ENCODE results near the gene EZH1. TPM values are rescaled to one million over a fixed set of nuclear protein-coding genes. Genes with fewer than 3 reads are reported as not detected.

Gene EZH1
- total RNA-seq, 1 experiment from 2014 or later: 31.7 TPM

DNA sequence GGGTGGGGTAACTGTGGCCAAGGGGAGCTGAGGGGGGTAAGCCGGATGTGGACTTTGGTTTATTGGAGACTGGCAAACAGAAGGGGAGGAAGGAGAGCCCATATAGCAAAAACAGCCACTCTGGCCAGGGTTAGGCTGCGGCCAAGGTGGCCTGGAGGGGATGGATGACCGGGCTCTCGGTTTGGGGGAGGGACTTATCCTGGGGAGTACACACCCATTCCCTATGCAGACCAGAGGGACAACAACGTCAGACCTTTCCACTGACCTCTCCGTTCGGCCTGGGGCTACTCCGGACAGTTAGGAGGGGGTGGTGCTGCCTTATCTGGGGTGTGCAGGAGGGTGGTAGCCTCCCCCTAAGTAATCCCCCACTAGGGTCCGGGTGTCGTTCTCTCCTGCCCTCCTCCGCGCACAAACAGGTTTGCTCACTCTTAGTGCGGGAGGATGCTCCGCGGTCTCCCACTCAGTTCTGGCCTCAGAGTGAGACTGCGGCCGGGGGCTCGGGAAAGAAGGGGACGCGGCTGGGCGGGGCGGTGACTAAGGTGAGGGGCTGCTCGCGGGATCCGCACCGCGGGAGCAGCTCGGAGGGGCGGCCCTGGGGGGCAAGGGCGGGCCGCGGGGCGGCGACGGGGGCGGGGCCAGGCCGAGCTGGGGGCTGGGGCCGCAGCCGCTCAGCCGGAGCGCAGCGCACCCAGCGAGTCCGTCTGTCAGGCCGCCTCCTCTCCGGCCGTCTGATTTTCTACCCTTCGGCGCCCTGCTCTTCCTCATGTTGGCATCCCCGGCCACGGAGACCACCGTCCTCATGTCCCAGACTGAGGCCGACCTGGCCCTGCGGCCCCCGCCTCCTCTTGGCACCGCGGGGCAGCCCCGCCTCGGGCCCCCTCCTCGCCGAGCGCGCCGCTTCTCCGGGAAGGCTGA is 35.4 kb upstream of the EZH1 start, which contains the start of gene WNK4:
Gene WNK4, plus strand, starts transcription at position 675 of the 915 bp plus-strand sequence. Its CDS starts 89 bp downstream, at position 764.
- CTCF ChIA-PET: interaction anchor here (0.7 to 0.9 kb wide), 2 partner anchors 44 to 194 kb away, joined by 3 to 4 read pairs; partner anchors contain the start of gene BECN1
- intact Hi-C loops (cut with micrococcal nuclease): no loop called here
- H3K4me3 Mint-ChIP-seq (ENCODE audit: unreplicated experiment): no peak within 1 kb of the TSS

GRCh38 chr17:42779304-42779935 is 34.6 kb upstream of the EZH1 start:
- H3K27ac Mint-ChIP-seq (ENCODE audit: low read depth, unreplicated experiment): peak overlapping the region; percentile 28
- peaks cover 31% of the 10 kb centered on the region for H3K36me3 Mint-ChIP-seq (ENCODE audit: insufficient read depth, unreplicated experiment)
- CTCF ChIA-PET: interaction anchor here (0.9 kb wide), 1 partner anchor 45 kb away, joined by 4 read pairs; the partner anchor contains the start of gene BECN1

More for the DNA sequence above, 35.4 kb upstream of the EZH1 start, which contains the start of gene WNK4:
- no TSS peak for BruUV-seq (replicated peaks)
- Mint-ChIP-seq H3K9me3 (ENCODE audit: unreplicated experiment) (no peaks in the 10 kb centered on the region), H3K27ac (ENCODE audit: low read depth, unreplicated experiment) (peak within 1 kb of the TSS; percentile 28), H3K27me3 (ENCODE audit: insufficient read depth, unreplicated experiment) (no peaks in the 10 kb centered on the region), H3K36me3 (ENCODE audit: insufficient read depth, unreplicated experiment) (peaks cover 31% of the 10 kb centered on the region), H3K4me1 (ENCODE audit: insufficient read depth, unreplicated experiment) (peaks cover 11% of the 10 kb centered on the region)
- DNase-seq (ENCODE audit: unreplicated experiment): no peak
- no peak for TF ChIP-seq CTCF (IDR thresholded peaks at IDR 0.05; ENCODE audit: unreplicated experiment)
- POLR2A ChIA-PET: interaction anchor here (0.7 kb wide), 1 partner anchor 43 kb away, joined by 3 read pairs; no protein-coding TSS in a partner anchor

DNA sequence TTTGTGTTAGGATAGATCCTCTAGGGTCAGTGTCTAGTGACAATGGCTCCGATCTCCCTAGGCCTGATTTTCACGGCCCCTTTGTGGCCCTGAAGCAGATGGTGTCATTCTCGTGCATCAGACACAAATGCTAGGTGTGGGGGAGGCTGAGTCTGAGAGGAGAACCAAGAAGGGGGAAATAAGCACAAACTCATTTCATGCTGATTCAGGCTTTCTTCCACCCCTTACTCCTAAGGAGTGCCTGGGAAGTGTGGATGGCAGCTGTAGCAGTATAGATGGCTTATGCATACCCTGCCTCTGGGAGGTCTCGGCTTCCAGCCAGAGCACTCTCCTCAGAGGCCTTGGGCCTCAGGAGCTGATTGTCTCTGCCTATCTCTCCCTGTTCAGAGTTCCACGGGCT is 33.7 kb upstream of the EZH1 start:
- H3K4me1 Mint-ChIP-seq (ENCODE audit: insufficient read depth, unreplicated experiment): peaks cover 18% of the 10 kb centered on the region
- BruUV-seq (replicated peaks): no TSS peak
- CTCF ChIA-PET: interaction anchor here (0.6 kb wide), 1 partner anchor 281 kb away, joined by 5 read pairs; no protein-coding TSS in a partner anchor
- no peak overlapping the region for H3K4me3 Mint-ChIP-seq (ENCODE audit: unreplicated experiment)
- no peak for DNase-seq (ENCODE audit: unreplicated experiment)
- H3K9me3 Mint-ChIP-seq (ENCODE audit: unreplicated experiment): no peaks in the 10 kb centered on the region
- no peaks in the 10 kb centered on the region for H3K27me3 Mint-ChIP-seq (ENCODE audit: insufficient read depth, unreplicated experiment)
- no peak for TF ChIP-seq CTCF (IDR thresholded peaks at IDR 0.05; ENCODE audit: unreplicated experiment)
- no peak overlapping the region for H3K27ac Mint-ChIP-seq (ENCODE audit: low read depth, unreplicated experiment)
- intact Hi-C loops (cut with micrococcal nuclease): no loop called here
- POLR2A ChIA-PET: no interaction called here
- peaks cover 31% of the 10 kb centered on the region for H3K36me3 Mint-ChIP-seq (ENCODE audit: insufficient read depth, unreplicated experiment)

More at GRCh38 chr17:42779304-42779935, 34.6 kb upstream of the EZH1 start:
- intact Hi-C loops (cut with micrococcal nuclease): no loop called here
- H3K9me3 Mint-ChIP-seq (ENCODE audit: unreplicated experiment): no peaks in the 10 kb centered on the region
- TSS peak; percentile 21 for BruUV-seq (replicated peaks)
- H3K4me3 Mint-ChIP-seq (ENCODE audit: unreplicated experiment): no peak overlapping the region
- DNase-seq (ENCODE audit: unreplicated experiment): no peak
- no peak for TF ChIP-seq CTCF (IDR thresholded peaks at IDR 0.05; ENCODE audit: unreplicated experiment)
- no peaks in the 10 kb centered on the region for H3K27me3 Mint-ChIP-seq (ENCODE audit: insufficient read depth, unreplicated experiment)
- POLR2A ChIA-PET: no interaction called here
- H3K4me1 Mint-ChIP-seq (ENCODE audit: insufficient read depth, unreplicated experiment): peaks cover 14% of the 10 kb centered on the region

Data from MCF 10A (cell line).